Measurements from ENCODE around the gene MIOX.

GRCh38 chr22:50523458-50523805, 36.8 kb downstream of the MIOX start:
- no peak for TF ChIP-seq NFATC3 (IDR thresholded peaks at IDR 0.05)
- no peak for TF ChIP-seq E2F8 (IDR thresholded peaks at IDR 0.05; ENCODE audit: low read depth, partially characterized antibody)
- TF ChIP-seq FOXJ2 (tag; IDR thresholded peaks at IDR 0.05): no peak
- no peak for TF ChIP-seq CTCF (IDR thresholded peaks at IDR 0.05 in 2 of 3, conservative IDR thresholded peaks at IDR 0.05 in 1 of 3; ENCODE audit: insufficient read depth in 2 of 3, low read depth in 1 of 3, low read length in 3 of 3)
- TF ChIP-seq USF2 (CRISPR knock-in tag; IDR thresholded peaks at IDR 0.05): no peak
- no peak for TF ChIP-seq SRSF9 (IDR thresholded peaks at IDR 0.05; ENCODE audit: borderline replicate concordance, low read depth, low read length)
- no peak for TF ChIP-seq MAFF (IDR thresholded peaks at IDR 0.05; ENCODE audit: low read length)
- TF ChIP-seq GABPA (tag; conservative IDR thresholded peaks at IDR 0.05; ENCODE audit: low read depth): no peak
- TF ChIP-seq TBL1XR1 (IDR thresholded peaks at IDR 0.05; ENCODE audit: low read length in 2 of 2): no peak
- no peak for TF ChIP-seq CHD2 (IDR thresholded peaks at IDR 0.05; ENCODE audit: low read depth, low read length)
- no peak for TF ChIP-seq PHTF2 (CRISPR knock-in tag; IDR thresholded peaks at IDR 0.05)
- no peak for TF ChIP-seq SMARCA5 (IDR thresholded peaks at IDR 0.05)
